HEK293 (cell line): Measurements from ENCODE around the gene SMARCA2.

Experiments
- BCL11A ChIP-seq: fragments of 450-650 bp; formaldehyde crosslinking; IDR thresholded peaks from 2 replicates; pipeline ENCODE4 v1.5.1; 2016; ENCODE audit warnings: low read depth, missing biosample characterization, missing genetic modification characterization
- MEIS1 ChIP-seq: sonication (generic); formaldehyde crosslinking; IDR thresholded peaks from 2 replicates; pipeline ENCODE4 v1.8.1; 2022; ENCODE audit warnings: missing genetic modification reagents, mild to moderate bottlenecking, borderline replicate concordance
- REST ChIP-seq: fragments of 450-650 bp; formaldehyde crosslinking; IDR thresholded peaks from 2 replicates; pipeline ENCODE4 v1.5.1; 2016; ENCODE audit warnings: missing biosample characterization, missing genetic modification characterization
- YY1 ChIP-seq: fragments of 450-650 bp; formaldehyde crosslinking; IDR thresholded peaks from 2 replicates; pipeline ENCODE4 v1.5.1; 2018; ENCODE audit warnings: missing biosample characterization, missing genetic modification characterization
- ZFP41 ChIP-seq: fragments of 450-650 bp; formaldehyde crosslinking; IDR thresholded peaks from 2 replicates; pipeline ENCODE4 v1.5.1; 2016; ENCODE audit warnings: missing biosample characterization, missing genetic modification characterization, borderline replicate concordance
- ZNF138 ChIP-seq: fragments of 450-650 bp; formaldehyde crosslinking; IDR thresholded peaks from 2 replicates; pipeline ENCODE4 v1.5.1; 2016; ENCODE audit warnings: missing biosample characterization, missing genetic modification characterization, borderline replicate concordance
- ZNF184 ChIP-seq: fragments of 450-650 bp; IDR thresholded peaks from 2 replicates; pipeline ENCODE4 v1.5.1; 2018; ENCODE audit warnings: missing biosample characterization, mild to moderate bottlenecking, missing genetic modification characterization
- ZNF792 ChIP-seq: fragments of 450-650 bp; formaldehyde crosslinking; IDR thresholded peaks from 2 replicates; pipeline ENCODE4 v1.5.1; 2016; ENCODE audit warnings: missing biosample characterization, missing genetic modification characterization
- TF ChIP-seq, protein P1 (sequence below): fragments of 450-650 bp; formaldehyde crosslinking; IDR thresholded peaks from 2 replicates; pipeline ENCODE4 v1.5.1; 2016; ENCODE audit warnings: missing biosample characterization, missing genetic modification characterization

DNA sequence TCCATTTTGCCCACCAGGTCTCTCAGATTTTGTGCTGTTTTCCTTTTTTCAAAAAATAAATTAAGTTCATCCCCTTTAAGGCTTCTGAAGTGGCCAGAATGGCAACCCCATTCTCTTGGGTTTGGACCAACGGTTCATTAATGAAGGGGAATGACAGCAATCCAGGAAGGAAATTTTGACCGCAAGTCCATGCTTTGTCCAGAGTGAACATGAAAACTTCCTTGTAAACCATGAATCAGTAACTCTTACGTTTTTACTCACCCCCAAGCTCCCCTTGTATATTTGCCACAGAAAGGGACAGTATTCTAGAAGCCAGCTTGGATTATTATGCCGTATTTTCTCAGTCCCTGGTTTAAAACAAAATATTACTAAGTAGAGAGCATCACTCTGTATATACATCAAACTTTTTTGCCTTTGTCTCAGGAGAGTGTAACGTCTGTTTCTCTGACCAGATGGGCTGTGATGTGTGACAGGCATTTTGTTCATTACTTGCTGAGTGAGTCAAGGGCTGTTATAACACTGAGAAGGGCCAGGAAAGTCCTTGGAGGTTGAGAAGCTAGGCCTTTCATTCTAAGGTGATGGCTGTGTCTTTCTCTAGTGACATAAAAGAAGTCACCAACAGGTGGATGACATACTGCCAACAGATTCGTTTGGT is 148.2 kb downstream of the SMARCA2 start:
- TF ChIP-seq ZNF184 (tag by site-specific recombination) (no peak), REST (tag by site-specific recombination) (no peak), MEIS1 (CRISPR knock-in tag) (no peak), BCL11A (no peak), YY1 (tag by site-specific recombination) (no peak), ZNF138 (tag by site-specific recombination) (no peak), ZNF792 (tag by site-specific recombination) (no peak), ZFP41 (no peak)
- TF ChIP-seq, protein P1, sequence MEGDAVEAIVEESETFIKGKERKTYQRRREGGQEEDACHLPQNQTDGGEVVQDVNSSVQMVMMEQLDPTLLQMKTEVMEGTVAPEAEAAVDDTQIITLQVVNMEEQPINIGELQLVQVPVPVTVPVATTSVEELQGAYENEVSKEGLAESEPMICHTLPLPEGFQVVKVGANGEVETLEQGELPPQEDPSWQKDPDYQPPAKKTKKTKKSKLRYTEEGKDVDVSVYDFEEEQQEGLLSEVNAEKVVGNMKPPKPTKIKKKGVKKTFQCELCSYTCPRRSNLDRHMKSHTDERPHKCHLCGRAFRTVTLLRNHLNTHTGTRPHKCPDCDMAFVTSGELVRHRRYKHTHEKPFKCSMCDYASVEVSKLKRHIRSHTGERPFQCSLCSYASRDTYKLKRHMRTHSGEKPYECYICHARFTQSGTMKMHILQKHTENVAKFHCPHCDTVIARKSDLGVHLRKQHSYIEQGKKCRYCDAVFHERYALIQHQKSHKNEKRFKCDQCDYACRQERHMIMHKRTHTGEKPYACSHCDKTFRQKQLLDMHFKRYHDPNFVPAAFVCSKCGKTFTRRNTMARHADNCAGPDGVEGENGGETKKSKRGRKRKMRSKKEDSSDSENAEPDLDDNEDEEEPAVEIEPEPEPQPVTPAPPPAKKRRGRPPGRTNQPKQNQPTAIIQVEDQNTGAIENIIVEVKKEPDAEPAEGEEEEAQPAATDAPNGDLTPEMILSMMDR (tag by site-specific recombination) = no peak
